ENCODE data around the gene DLG2.
"Not testable (repeated sequence)": the region's sequence is repeated elsewhere in the genome, so short reads cannot be mapped to it uniquely, and the experiment has no call there.

Gene DLG2

GRCh38 chr11:85347291-85347690 is 279.9 kb downstream of the DLG2 start:
- H3K4me3 ChIP-seq (ENCODE audit: low read length), result no peak overlapping the region
- TF ChIP-seq CTCF (IDR thresholded peaks at IDR 0.05; ENCODE audit: low read length), result no peak
- TF ChIP-seq EZH2 (optimal IDR thresholded peaks at IDR 0.05; ENCODE audit: low read depth, low read length), result no peak
- no peak for TF ChIP-seq EZH2phosphoT487 (IDR thresholded peaks at IDR 0.05; ENCODE audit: low read length)
- DNase-seq, result no peak
- H4K20me1 ChIP-seq (ENCODE audit: insufficient read depth, low read length), result no peaks in the 10 kb centered on the region
- no peaks in the 10 kb centered on the region for H3K9me3 ChIP-seq (replicated peaks; ENCODE audit: insufficient read depth, low read length)
- no peaks in the 10 kb centered on the region for H3K27me3 ChIP-seq (replicated peaks; ENCODE audit: insufficient read depth, low read length)
- no peaks in the 10 kb centered on the region for H3F3A ChIP-seq (ENCODE audit: insufficient read depth, low read length)
- H3K4me2 ChIP-seq (ENCODE audit: low read depth, low read length), result no peak overlapping the region
- no peak overlapping the region for H3K9ac ChIP-seq (ENCODE audit: low read length)
- no peaks in the 10 kb centered on the region for H3K4me1 ChIP-seq (ENCODE audit: low read length)
- no peaks in the 10 kb centered on the region for H3K9me2 ChIP-seq (replicated peaks; ENCODE audit: insufficient read depth, low read length)
- H3K36me3 ChIP-seq (replicated peaks; ENCODE audit: insufficient read depth, low read length), result no peaks in the 10 kb centered on the region
- no peaks in the 10 kb centered on the region for H3K79me2 ChIP-seq (ENCODE audit: low read length)
- no peak overlapping the region for H2AFZ ChIP-seq (ENCODE audit: low read length)
- H3K27ac ChIP-seq (ENCODE audit: low read length), result no peak overlapping the region

GRCh38 chr11:85346484-85346883 is 280.7 kb downstream of the DLG2 start:
- no peak overlapping the region for H3K4me2 ChIP-seq (ENCODE audit: low read depth, low read length)

GRCh38 chr11:85340846-85341245 is 286.3 kb downstream of the DLG2 start:
- H3K4me1 ChIP-seq (ENCODE audit: low read length); H3K4me2 ChIP-seq (ENCODE audit: low read depth, low read length); H3K79me2 ChIP-seq (ENCODE audit: low read length); H3K27ac ChIP-seq (ENCODE audit: low read length); H4K20me1 ChIP-seq (ENCODE audit: insufficient read depth, low read length); H3K9me3 ChIP-seq (replicated peaks; ENCODE audit: insufficient read depth, low read length); H3K9me2 ChIP-seq (replicated peaks; ENCODE audit: insufficient read depth, low read length); H3K4me3 ChIP-seq (ENCODE audit: low read length); H3K9ac ChIP-seq (ENCODE audit: low read length); DNase-seq; H3F3A ChIP-seq (ENCODE audit: insufficient read depth, low read length); H2AFZ ChIP-seq (ENCODE audit: low read length); H3K27me3 ChIP-seq (replicated peaks; ENCODE audit: insufficient read depth, low read length); H3K36me3 ChIP-seq (replicated peaks; ENCODE audit: insufficient read depth, low read length): not testable (repeated sequence)

More at GRCh38 chr11:85346484-85346883, 280.7 kb downstream of the DLG2 start:
- Histone ChIP-seq H3K36me3 (replicated peaks; ENCODE audit: insufficient read depth, low read length) (no peaks in the 10 kb centered on the region), H3K9me2 (replicated peaks; ENCODE audit: insufficient read depth, low read length) (no peaks in the 10 kb centered on the region), H3K4me1 (ENCODE audit: low read length) (no peaks in the 10 kb centered on the region), H3K79me2 (ENCODE audit: low read length) (no peaks in the 10 kb centered on the region), H3K9ac (ENCODE audit: low read length) (no peak overlapping the region), H3F3A (ENCODE audit: insufficient read depth, low read length) (no peaks in the 10 kb centered on the region), H2AFZ (ENCODE audit: low read length) (no peak overlapping the region), H3K9me3 (replicated peaks; ENCODE audit: insufficient read depth, low read length) (no peaks in the 10 kb centered on the region), H3K27ac (ENCODE audit: low read length) (no peak overlapping the region), H3K27me3 (replicated peaks; ENCODE audit: insufficient read depth, low read length) (no peaks in the 10 kb centered on the region), H3K4me3 (ENCODE audit: low read length) (no peak overlapping the region), H4K20me1 (ENCODE audit: insufficient read depth, low read length) (no peaks in the 10 kb centered on the region)
- TF ChIP-seq CTCF (IDR thresholded peaks at IDR 0.05; ENCODE audit: low read length), result no peak
- TF ChIP-seq EZH2phosphoT487 (IDR thresholded peaks at IDR 0.05; ENCODE audit: low read length), result no peak
- no peak for TF ChIP-seq EZH2 (optimal IDR thresholded peaks at IDR 0.05; ENCODE audit: low read depth, low read length)
- DNase-seq, result no peak

DNA sequence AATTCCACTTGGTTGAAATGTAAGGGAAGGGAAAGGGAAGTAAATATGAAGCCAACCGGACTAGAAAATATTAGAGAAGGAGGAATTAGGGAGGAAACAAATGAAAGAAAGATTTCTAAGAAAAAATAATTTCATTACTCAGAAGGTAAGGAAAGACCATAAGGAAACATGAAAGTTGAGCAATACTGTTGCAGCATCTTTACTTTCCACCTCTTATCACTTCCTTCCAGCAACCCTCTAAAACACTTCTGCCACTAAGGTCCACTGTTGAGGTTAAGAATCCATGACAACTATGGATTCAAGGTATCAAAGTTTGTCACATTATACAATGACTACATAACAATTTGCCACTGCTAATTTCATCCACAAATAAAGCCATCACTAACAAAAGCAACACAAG is 308.6 kb downstream of the DLG2 start:
- Histone ChIP-seq H3K9me2 (replicated peaks; ENCODE audit: insufficient read depth, low read length) (no peaks in the 10 kb centered on the region), H3K79me2 (ENCODE audit: low read length) (no peaks in the 10 kb centered on the region), H3K4me2 (ENCODE audit: low read depth, low read length) (no peak overlapping the region), H3K4me1 (ENCODE audit: low read length) (no peaks in the 10 kb centered on the region), H3K9me3 (replicated peaks; ENCODE audit: insufficient read depth, low read length) (no peaks in the 10 kb centered on the region), H3K36me3 (replicated peaks; ENCODE audit: insufficient read depth, low read length) (no peaks in the 10 kb centered on the region), H2AFZ (ENCODE audit: low read length) (no peak overlapping the region), H3K4me3 (ENCODE audit: low read length) (no peak overlapping the region), H3K27me3 (replicated peaks; ENCODE audit: insufficient read depth, low read length) (no peaks in the 10 kb centered on the region), H4K20me1 (ENCODE audit: insufficient read depth, low read length) (no peaks in the 10 kb centered on the region), H3K27ac (ENCODE audit: low read length) (no peak overlapping the region), H3K9ac (ENCODE audit: low read length) (no peak overlapping the region), H3F3A (ENCODE audit: insufficient read depth, low read length) (no peaks in the 10 kb centered on the region)
- TF ChIP-seq EZH2phosphoT487 (IDR thresholded peaks at IDR 0.05; ENCODE audit: low read length) (no peak), CTCF (IDR thresholded peaks at IDR 0.05; ENCODE audit: low read length) (no peak), EZH2 (optimal IDR thresholded peaks at IDR 0.05; ENCODE audit: low read depth, low read length) (no peak)
- no peak for DNase-seq

All from MM.1S (cell line).